Measurements from ENCODE around the gene MYOD1.

DNA sequence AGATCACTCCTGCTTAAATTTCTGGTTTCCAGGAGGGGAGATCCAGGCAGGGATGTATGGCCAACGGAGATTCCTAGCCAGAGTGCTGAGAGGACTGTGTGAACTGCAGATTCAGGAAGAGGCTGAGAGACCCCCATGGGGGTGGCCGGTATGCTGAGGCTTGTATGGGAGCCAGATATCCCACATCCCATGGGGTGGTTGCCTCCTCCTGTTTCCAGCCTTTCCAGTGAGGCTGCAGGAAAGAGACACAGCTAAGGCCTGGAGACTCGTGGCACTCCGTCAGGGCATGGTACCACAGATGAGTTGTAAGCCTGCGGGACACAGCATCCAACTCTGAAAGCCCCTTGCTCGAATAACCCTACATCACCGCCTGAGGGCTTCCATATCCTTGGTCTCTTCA lies 1.4 kb upstream of the MYOD1 start:
- TF ChIP-seq, protein P1, sequence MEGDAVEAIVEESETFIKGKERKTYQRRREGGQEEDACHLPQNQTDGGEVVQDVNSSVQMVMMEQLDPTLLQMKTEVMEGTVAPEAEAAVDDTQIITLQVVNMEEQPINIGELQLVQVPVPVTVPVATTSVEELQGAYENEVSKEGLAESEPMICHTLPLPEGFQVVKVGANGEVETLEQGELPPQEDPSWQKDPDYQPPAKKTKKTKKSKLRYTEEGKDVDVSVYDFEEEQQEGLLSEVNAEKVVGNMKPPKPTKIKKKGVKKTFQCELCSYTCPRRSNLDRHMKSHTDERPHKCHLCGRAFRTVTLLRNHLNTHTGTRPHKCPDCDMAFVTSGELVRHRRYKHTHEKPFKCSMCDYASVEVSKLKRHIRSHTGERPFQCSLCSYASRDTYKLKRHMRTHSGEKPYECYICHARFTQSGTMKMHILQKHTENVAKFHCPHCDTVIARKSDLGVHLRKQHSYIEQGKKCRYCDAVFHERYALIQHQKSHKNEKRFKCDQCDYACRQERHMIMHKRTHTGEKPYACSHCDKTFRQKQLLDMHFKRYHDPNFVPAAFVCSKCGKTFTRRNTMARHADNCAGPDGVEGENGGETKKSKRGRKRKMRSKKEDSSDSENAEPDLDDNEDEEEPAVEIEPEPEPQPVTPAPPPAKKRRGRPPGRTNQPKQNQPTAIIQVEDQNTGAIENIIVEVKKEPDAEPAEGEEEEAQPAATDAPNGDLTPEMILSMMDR (conservative IDR thresholded peaks at IDR 0.05) = no peak
- TF ChIP-seq ZFX (IDR thresholded peaks at IDR 0.05) = no peak
